Epithelial cell of esophagus (primary cell): ENCODE data around the gene TET2.

ENCODE experiments used
- DNase-seq: peaks from one replicate; pipeline ENCODE4 v3.0.0; 2010; ENCODE audit warnings: low read depth
- H3K4me3 ChIP-seq: 2 replicates; pipeline ENCODE4 v1.5.1; 2011; ENCODE audit warnings: mild to moderate bottlenecking, low read length, control low read depth
- TF ChIP-seq, protein P1 (sequence below): IDR thresholded peaks from 2 replicates; pipeline ENCODE4 v1.5.1; 2011; ENCODE audit warnings: low read depth, mild to moderate bottlenecking, low read length, control low read depth, inconsistent platforms; ENCODE audit not compliant: insufficient read depth; ENCODE audit errors: missing control alignments

The TET2 gene

DNA sequence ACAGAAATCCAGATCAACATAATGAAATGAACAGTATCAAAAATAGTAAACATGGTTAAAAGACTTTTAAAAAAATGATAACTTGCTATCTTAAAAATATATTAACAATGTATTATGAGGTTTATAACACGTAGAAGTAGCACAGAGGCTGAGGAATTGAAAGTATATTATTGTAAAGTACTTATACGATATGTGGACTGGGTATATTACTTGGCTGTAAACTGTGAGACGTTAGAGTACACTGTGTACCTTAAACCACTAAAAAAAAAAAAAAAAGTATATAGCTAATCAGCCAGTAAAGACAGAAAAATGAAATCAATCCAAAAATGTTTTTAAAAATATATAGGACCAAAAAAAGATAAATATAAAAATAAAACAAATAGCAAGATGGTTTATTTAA, 120.6 kb downstream of the TET2 start:
- DNase-seq = no peak
- TF ChIP-seq, protein P1, sequence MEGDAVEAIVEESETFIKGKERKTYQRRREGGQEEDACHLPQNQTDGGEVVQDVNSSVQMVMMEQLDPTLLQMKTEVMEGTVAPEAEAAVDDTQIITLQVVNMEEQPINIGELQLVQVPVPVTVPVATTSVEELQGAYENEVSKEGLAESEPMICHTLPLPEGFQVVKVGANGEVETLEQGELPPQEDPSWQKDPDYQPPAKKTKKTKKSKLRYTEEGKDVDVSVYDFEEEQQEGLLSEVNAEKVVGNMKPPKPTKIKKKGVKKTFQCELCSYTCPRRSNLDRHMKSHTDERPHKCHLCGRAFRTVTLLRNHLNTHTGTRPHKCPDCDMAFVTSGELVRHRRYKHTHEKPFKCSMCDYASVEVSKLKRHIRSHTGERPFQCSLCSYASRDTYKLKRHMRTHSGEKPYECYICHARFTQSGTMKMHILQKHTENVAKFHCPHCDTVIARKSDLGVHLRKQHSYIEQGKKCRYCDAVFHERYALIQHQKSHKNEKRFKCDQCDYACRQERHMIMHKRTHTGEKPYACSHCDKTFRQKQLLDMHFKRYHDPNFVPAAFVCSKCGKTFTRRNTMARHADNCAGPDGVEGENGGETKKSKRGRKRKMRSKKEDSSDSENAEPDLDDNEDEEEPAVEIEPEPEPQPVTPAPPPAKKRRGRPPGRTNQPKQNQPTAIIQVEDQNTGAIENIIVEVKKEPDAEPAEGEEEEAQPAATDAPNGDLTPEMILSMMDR = no peak

GRCh38 chr4:105272002-105272401, 125.3 kb downstream of the TET2 start:
- TF ChIP-seq, protein P1 = no peak
- H3K4me3 ChIP-seq = no peak overlapping the region
- DNase-seq = no peak

More for the DNA sequence above, 120.6 kb downstream of the TET2 start:
- no peak overlapping the region for H3K4me3 ChIP-seq

DNA sequence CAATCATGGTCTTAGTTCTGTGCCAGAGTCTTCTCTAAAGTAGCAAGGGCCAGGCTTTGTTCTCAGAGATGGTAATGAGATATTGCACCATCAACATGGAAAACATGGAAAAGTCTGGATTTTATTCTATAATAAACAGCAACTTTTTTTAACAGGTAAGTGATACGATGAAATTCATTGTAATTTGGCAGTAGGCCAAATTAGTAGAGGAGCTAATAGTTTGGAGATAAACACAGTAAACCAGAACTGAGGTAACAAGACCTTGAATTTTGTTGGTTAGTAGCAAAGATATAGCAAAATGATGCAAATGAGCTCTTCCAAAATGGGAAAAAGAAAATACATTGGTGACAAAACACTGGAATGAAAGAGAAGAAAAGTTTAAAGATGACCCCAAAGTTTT, 126.6 kb downstream of the TET2 start:
- H3K4me3 ChIP-seq = no peak overlapping the region
- no peak for DNase-seq
- TF ChIP-seq, protein P1 = no peak

GRCh38 chr4:105274090-105274489, 127.4 kb downstream of the TET2 start:
- TF ChIP-seq, protein P1 = no peak
- no peak overlapping the region for H3K4me3 ChIP-seq
- DNase-seq = no peak

DNA sequence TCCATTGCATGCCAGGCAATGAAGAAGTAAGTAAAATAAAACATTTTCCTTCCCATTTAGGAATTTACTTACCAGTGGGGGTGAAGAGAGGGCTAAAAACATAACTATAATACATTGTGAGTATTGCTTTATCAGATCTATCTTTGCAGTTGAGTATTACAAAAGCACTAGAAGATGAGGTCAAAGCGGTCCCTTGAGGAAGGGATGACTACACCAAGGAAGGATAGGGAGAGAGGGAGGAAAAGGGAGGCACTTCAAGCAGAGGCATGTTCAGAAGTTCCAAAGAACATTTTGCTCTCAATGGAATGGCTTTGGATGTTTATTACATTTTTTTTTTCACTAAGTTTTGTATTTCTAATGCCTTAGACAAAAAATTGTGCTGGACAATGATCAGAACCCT, 127.8 kb downstream of the TET2 start:
- peak; percentile 10 for DNase-seq
- TF ChIP-seq, protein P1 = no peak
- H3K4me3 ChIP-seq = no peak overlapping the region

DNA sequence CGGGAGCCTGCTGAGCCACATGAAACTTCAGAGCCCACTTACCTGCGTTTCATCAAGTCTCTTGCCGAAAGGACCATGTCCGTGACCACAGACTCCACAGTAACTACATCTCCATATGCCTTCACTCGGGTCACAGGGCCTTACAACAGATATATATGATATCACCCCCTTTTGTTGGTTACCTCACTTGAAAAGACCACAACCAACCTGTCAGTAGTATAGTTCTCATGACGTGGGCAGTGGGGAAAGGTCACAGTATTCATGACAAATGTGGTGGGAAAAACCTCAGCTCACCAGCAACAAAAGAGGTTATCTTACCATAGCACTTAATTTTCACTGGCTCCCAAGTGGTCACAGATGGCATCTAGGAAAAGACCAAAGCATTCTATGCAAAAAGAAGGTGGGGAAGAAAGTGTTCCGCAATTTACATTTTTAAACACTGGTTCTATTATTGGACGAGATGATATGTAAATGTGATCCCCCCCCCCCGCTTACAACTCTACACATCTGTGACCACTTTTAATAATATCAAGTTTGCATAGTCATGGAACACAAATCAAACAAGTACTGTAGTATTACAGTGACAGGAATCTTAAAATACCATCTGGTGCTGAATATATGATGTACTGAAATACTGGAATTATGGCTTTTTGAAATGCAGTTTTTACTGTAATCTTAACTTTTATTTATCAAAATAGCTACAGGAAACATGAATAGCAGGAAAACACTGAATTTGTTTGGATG, 129.9 kb downstream of the TET2 start:
- no peak for DNase-seq
- H3K4me3 ChIP-seq = no peak overlapping the region
- TF ChIP-seq, protein P1 = no peak

GRCh38 chr4:105277702-105278101, 131.0 kb downstream of the TET2 start:
- DNase-seq = no peak
- no peak overlapping the region for H3K4me3 ChIP-seq

More at GRCh38 chr4:105277702-105278101, 131.0 kb downstream of the TET2 start:
- TF ChIP-seq, protein P1 = no peak
